Ascending aorta (tissue), 2 donors: ENCODE measurements around the gene LBX2. TPM values are rescaled to one million over a fixed set of nuclear protein-coding genes. Genes with fewer than 3 reads are reported as not detected.
"Not testable (repeated sequence)": the region's sequence is repeated elsewhere in the genome, so short reads cannot be mapped to it uniquely, and the experiment has no call there.

Source experiments
- DNase-seq, 2 donors: peaks; one replicate each; pipeline ENCODE4 v3.0.0-alpha.2; 2019; ENCODE audit warnings: low spot score in 2 of 2
- H3K27ac ChIP-seq, 2 donors: fragments of 200-600 bp; sonication (generic); one replicate each; pipeline ENCODE4 v1.5.1; 2016 to 2017; ENCODE audit warnings: mild to moderate bottlenecking in 1 of 2
- H3K27me3 ChIP-seq: fragments of 200-600 bp; sonication (generic); one replicate; pipeline ENCODE4 v1.5.1; 2017
- H3K36me3 ChIP-seq, 2 donors: fragments of 200-600 bp; sonication (generic); one replicate each; pipeline ENCODE4 v1.5.1; 2016
- H3K4me1 ChIP-seq, 2 donors: fragments of 200-600 bp; sonication (generic); one replicate each; pipeline ENCODE4 v1.5.1; 2016 to 2017; ENCODE audit warnings: mild to moderate bottlenecking in 1 of 2
- H3K4me3 ChIP-seq, 2 donors: fragments of 200-600 bp; sonication (generic); one replicate each; pipeline ENCODE4 v1.5.1; 2016 to 2017; ENCODE audit warnings: mild to moderate bottlenecking in 1 of 2
- H3K9me3 ChIP-seq, 2 donors: fragments of 200-600 bp; sonication (generic); one replicate each; pipeline ENCODE4 v1.5.1; 2016
- intact Hi-C: fragments of 100-400 bp; cut with DNase I; formaldehyde crosslinking; loops from one replicate; pipeline ENCODE4 v1.15.1; 2023
- total RNA-seq: library from RNA; depleted of rRNA; stranded (reverse); fragments of >200 nt; gene quantifications from one replicate; pipeline ENCODE4 v1.1.0, GENCODE V29; 2016
- TF ChIP-seq, protein P1 (sequence below), 3 experiments: fragments of 200-600 bp in 2 of 3; fragments of 450-650 bp in 1 of 3; sonication (generic) in 2 of 3; IDR thresholded peaks; one replicate each; pipeline ENCODE4 v1.5.1; 2016 to 2019; ENCODE audit warnings: antibody characterized with exemption in 3 of 3, mild to moderate bottlenecking in 1 of 3, moderate library complexity in 1 of 3

Gene LBX2
- total RNA-seq, 1 donor from 2014 or later = 3.0 TPM

DNA sequence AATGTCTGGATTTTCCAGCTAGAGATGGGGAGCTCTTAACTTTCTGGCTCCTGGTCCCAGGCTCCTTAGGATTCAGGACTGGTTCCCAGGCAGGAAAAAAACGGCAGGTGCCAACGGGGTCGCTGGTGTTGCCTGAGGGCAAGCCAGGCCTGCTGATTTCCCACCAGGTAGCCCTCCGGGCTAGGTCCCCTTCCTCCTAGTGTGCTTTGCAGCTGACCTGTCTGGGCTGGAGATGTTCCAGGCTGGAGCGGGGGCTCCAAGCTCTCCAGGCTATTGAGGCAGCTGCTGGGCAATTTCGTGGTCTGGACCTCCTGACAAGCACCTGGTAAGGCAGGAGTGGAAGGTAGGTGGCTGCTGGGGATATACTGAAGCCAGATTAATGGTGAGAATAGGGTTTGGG lies 24.9 kb downstream of the LBX2 start:
- Histone ChIP-seq H3K9me3 (no peaks in the 10 kb centered on the region), H3K4me1 (peaks cover 13 to 14% of the 10 kb centered on the region in 2 donors), H3K36me3 (peaks cover 30 to 32% of the 10 kb centered on the region in 2 donors), H3K4me3 (no peak overlapping the region), H3K27ac (no peak overlapping the region), H3K27me3 (no peaks in the 10 kb centered on the region)
- TF ChIP-seq, protein P1, sequence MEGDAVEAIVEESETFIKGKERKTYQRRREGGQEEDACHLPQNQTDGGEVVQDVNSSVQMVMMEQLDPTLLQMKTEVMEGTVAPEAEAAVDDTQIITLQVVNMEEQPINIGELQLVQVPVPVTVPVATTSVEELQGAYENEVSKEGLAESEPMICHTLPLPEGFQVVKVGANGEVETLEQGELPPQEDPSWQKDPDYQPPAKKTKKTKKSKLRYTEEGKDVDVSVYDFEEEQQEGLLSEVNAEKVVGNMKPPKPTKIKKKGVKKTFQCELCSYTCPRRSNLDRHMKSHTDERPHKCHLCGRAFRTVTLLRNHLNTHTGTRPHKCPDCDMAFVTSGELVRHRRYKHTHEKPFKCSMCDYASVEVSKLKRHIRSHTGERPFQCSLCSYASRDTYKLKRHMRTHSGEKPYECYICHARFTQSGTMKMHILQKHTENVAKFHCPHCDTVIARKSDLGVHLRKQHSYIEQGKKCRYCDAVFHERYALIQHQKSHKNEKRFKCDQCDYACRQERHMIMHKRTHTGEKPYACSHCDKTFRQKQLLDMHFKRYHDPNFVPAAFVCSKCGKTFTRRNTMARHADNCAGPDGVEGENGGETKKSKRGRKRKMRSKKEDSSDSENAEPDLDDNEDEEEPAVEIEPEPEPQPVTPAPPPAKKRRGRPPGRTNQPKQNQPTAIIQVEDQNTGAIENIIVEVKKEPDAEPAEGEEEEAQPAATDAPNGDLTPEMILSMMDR (IDR thresholded peaks at IDR 0.05) = no peak
- no peak for DNase-seq
- intact Hi-C loops = no loop called here

DNA sequence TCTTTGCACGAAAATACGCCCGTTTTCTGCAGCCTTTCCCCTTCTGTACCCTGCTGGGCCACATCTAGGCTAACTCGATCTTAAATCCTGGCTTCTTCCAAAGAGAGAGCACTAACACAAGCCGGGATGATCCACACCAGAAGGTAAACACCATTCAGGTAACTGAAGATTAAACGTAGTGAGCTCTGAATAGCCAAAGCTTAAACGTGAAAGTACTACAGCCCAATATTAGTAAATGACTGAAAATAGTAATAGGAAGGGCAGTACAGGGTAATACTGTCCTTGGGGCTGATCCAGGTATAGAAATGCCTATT lies 26.5 kb downstream of the LBX2 start:
- DNase-seq = no peak
- peak overlapping the region; percentile 88 to 95 for H3K27ac ChIP-seq
- no peaks in the 10 kb centered on the region for H3K9me3 ChIP-seq
- peaks cover 10 to 14% of the 10 kb centered on the region in 2 donors for H3K4me1 ChIP-seq
- peak overlapping the region; percentile 63 to 81 for H3K4me3 ChIP-seq
- intact Hi-C loops = loop anchor here (1.0 to 2.0 kb wide), 2 partner anchors 9 to 14 kb away; partner anchors contain the start of genes CCDC142 and WBP1
- TF ChIP-seq, protein P1 (IDR thresholded peaks at IDR 0.05) = no peak
- H3K27me3 ChIP-seq = no peaks in the 10 kb centered on the region
- H3K36me3 ChIP-seq = peaks cover 22 to 32% of the 10 kb centered on the region in 2 donors

DNA sequence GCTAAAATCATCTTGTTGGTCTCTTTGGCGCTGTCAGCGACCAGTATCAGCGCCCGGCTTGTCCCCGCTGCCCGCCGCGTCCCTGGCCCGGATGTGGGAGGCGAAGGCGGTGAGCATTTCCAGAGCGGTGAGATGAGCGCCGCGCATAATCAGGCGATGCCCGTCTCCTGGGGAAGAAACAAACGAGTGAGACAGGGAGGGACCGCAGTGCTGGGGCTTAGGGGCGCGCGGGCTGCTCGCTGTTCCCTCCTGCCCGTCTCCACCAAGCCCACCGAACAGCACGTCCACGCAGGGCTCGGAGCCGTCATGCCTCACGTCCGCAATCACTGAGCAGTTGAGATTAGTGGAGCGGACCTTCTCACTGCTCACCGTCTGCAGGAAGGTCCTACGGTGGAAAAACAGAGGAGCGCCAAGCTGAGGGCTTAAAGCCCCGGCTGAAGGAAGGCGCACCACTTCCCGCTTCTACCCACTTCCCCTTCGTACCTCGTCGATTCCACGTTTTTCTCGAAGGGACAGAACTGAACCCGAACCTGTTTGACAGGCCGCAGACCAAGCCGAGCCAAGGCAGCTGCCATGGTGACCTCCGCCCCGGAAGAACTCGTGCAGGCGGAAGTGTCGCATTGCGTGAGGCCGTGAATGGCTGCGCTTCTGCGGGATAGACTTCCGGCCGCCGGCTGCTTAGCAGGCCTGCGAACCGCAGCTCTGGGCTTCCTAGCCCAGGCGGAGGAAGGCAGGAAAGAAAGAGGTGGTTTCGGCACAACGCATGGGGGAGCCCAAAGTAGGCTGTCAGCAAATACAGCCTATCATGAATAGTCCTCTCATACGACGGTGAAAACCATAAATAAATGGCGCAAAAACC lies 27.1 kb downstream of the LBX2 start, which contains the start of gene MRPL53:
Gene MRPL53, minus strand, starts transcription at position 595 of the 859 bp plus-strand sequence. Its CDS starts 20 bp downstream, at position 575.
- no peaks in the 10 kb centered on the region for H3K9me3 ChIP-seq
- peak within 1 kb of the TSS; percentile 88 to 95 for H3K27ac ChIP-seq
- DNase-seq = peak; percentile 70 to 96
- peak within 1 kb of the TSS; percentile 63 to 81 for H3K4me3 ChIP-seq
- H3K27me3 ChIP-seq = no peaks in the 10 kb centered on the region
- H3K36me3 ChIP-seq = peaks cover 17 to 28% of the 10 kb centered on the region in 2 donors
- H3K4me1 ChIP-seq = peaks cover 10 to 14% of the 10 kb centered on the region in 2 donors
- TF ChIP-seq, protein P1 (IDR thresholded peaks at IDR 0.05) = no peak
- intact Hi-C loops = loop anchor here (1.0 to 2.0 kb wide), 2 partner anchors 10 to 14 kb away; partner anchors contain the start of genes CCDC142 and WBP1

DNA sequence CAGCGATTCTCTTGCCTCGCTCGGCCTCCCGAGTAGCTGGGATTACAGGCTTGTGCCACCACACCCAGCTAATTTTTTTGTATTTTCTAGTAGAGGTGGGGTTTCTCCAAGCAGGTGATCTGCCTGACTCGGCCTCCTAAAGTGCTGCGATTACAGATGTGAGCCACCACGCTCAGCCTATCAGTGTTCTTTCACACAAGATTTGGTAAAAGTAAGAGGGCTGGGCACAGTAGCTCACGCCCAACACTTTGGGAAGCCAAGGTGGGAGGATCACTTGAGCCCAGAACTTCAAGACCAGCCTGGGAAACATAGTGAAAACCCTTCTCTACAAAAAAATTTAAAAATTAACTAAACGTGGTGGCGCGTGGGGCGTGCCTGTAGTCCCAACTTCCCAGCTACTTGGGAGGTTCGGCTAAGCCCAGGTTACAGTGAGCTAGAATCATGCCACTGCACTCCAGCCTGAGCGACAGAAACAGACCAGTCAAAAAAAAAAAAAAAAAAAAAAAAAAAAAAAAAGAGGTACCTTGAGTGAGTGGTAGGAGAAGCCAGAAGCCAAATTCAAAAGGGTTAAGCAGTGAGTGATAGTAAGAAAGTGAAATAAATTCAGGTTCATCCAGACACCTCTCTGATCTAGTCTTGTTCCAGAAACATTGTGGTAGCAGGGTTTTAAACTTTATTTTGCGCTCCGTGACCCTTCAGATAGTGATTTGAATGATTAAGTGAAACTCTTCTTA lies 27.9 kb downstream of the LBX2 start:
- Histone ChIP-seq H3K27me3 (no peaks in the 10 kb centered on the region), H3K36me3 (peaks cover 17 to 22% of the 10 kb centered on the region in 2 donors), H3K4me3 (peak overlapping the region; percentile 63 to 81), H3K27ac (peak overlapping the region; percentile 88 to 95), H3K4me1 (peaks cover 10 to 14% of the 10 kb centered on the region in 2 donors), H3K9me3 (no peaks in the 10 kb centered on the region)
- intact Hi-C loops = loop anchor here (1.0 to 2.0 kb wide), 2 partner anchors 11 to 13 kb away; partner anchors contain the start of genes CCDC142 and WBP1
- no peak for DNase-seq
- TF ChIP-seq, protein P1 (IDR thresholded peaks at IDR 0.05) = no peak

DNA sequence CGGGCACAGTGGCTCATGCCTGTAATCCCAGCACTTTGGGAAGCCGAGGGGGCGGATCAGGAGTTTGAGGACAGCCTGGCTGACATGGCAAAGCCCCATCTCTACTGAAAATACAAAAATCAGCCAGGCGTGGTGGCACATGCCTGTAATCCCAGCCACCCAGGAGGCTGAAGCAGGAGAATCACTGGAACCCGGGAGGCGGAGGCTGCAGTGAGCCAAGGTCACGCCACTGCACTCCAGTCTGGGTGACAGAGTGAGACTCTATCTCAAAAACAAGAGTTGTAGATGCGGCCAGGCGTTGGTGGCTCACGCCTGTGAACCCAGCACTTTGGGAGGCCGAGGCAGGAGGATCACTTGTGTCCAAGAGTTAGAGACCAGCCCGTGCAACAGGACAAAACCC lies 28.7 kb downstream of the LBX2 start:
- intact Hi-C loops, H3K9me3 ChIP-seq, H3K27me3 ChIP-seq, H3K4me3 ChIP-seq, DNase-seq, H3K27ac ChIP-seq: not testable (repeated sequence)
- Histone ChIP-seq H3K4me1 (peaks cover 10 to 18% of the 10 kb centered on the region in 2 donors), H3K36me3 (peaks cover 17% of the 10 kb centered on the region in 2 donors)
